ENCODE data around the gene MGMT.

DNA sequence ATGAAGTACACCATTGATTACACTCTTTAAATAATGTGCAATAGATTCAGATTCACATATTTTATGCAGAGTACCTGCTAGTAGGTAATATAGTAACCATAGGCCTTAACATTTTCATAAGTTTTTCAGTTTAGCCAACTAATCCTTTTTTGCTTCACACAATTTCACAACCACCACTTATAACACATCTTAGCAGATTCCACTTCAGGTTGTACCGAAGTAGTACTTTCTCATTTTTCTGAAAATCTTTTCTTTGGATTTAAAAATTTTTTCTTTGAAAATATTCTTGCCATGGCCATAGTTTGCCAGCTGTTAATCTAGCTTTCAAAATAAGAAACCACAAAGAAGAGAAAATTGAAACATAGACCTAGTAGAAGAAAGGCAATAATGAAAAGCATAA lies 203.1 kb downstream of the MGMT start:
- TF ChIP-seq ZNF274 (IDR thresholded peaks at IDR 0.05; ENCODE audit: low read depth, low read length) (no peak), YY1 (IDR thresholded peaks at IDR 0.05; ENCODE audit: insufficient read depth, insufficient read length) (no peak), SUZ12 (IDR thresholded peaks at IDR 0.05; ENCODE audit: extremely low read depth, insufficient read depth, insufficient read length) (no peak)
